Measurements from ENCODE around the gene KLF1. TPM values are rescaled to one million over a fixed set of nuclear protein-coding genes. Genes with fewer than 3 reads are reported as not detected.

KLF1 gene
- total RNA-seq (1 to 10 TPM in 1 of 2 donors, under 1 TPM in 1; 0.28 to 3.0 TPM), polyA plus RNA-seq (under 1 TPM; 0.26 to 0.61 TPM)
- long read RNA-seq, donor 1 = 0 reads
- long read RNA-seq, donor 2 = 0 reads
- long read RNA-seq, donor 3 = 0 reads
- long read RNA-seq, donor 4 = 0 reads
- long read RNA-seq, donor 5 = 0 reads

DNA sequence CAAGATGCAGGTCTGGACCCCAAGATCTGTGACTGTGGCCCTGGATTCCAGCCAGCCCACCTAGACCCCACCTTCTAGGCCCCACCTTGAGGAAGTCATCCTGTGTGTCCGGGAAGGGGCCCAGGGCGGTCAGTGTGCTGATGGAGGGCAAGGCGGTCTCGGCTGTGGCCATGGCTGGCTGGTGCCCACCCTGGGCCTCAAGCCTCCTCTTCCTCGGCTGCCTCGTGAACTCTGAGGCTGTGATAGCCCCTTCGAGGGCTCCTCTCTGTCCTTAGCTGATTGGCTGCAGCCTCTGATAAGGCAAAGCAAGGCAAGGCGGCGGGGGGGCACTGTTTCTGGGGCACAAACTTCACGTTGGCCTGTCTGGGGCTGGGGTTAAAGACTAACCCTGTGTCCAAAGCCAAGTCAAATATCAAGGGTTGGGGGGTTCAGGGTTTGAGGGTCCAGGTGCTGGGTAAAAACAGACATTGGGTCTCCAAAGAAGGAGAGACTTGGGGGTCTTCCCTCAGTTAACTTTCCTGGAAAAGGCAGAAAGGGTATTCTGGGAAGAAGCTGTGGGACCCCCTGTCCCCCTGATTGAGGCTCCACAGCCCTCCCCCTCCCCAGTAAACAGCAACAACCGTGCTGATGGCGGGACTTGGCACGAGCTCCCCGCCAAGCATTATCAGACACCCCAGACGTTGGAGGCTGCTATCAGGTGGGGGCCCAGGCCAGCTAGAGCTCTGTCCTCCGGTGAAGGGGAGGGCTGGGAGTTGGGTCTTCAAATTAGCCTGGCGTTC, at the start of gene KLF1:
Gene KLF1 (minus strand): TSS at position 233 of the 779 bp plus-strand sequence. CDS start 61 bp downstream, at position 172.
- WGBS, 2 donors = 67 to 81% methylated on average over 17 of the region's 17 CpGs
- no peak for DNase-seq

DNA sequence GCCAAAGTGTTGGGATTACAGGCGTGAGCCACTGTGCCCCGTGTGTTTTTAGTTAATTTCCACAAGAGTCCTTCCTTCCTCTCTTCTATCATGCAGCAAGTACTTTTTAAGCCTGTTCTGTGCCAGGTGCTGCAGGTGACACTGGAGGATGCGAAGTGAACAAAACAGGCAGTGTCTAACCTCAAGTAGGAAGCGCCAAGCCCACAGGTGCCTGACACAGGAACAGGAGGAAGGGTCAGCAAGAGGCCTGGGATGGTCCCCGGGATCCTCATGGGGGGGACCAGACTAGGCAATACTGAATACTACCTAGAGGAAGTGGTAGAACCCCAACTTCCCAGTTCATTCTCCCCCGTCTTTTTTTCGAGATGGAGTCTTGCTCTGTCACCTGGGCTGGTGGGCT, 49.6 kb upstream of the KLF1 start:
- Histone ChIP-seq H3K9ac (ENCODE audit: insufficient read depth in 1 of 2, low read length in 2 of 2) (no peak overlapping the region), H3K9me3 (ENCODE audit: control insufficient read depth in 4 of 4, insufficient read depth in 3 of 4, low read length in 3 of 4) (no peaks in the 10 kb centered on the region), H3K36me3 (ENCODE audit: control insufficient read depth in 4 of 4, insufficient read depth in 4 of 4, low read length in 4 of 4) (peaks cover 10 to 30% (median 20%) of the 10 kb centered on the region in 4 donors), H3K4me1 (ENCODE audit: control insufficient read depth in 5 of 5, insufficient read depth in 5 of 5, low read length in 5 of 5) (peaks cover 17 to 36% (median 23%) of the 10 kb centered on the region in 5 donors), H3K27ac (ENCODE audit: low read depth in 1 of 2, low read length in 1 of 2) (no peak overlapping the region), H3K27me3 (ENCODE audit: control insufficient read depth in 3 of 3, insufficient read depth in 3 of 3, low read length in 2 of 3) (no peaks in the 10 kb centered on the region), H3K4me3 (no peak overlapping the region)
- WGBS, 2 donors = 38 to 61% methylated on average over 7 of the region's 7 CpGs
- no peak for DNase-seq
- no peak for ATAC-seq (ENCODE audit: insufficient read depth, low FRiP score)
- TF ChIP-seq, protein P1, sequence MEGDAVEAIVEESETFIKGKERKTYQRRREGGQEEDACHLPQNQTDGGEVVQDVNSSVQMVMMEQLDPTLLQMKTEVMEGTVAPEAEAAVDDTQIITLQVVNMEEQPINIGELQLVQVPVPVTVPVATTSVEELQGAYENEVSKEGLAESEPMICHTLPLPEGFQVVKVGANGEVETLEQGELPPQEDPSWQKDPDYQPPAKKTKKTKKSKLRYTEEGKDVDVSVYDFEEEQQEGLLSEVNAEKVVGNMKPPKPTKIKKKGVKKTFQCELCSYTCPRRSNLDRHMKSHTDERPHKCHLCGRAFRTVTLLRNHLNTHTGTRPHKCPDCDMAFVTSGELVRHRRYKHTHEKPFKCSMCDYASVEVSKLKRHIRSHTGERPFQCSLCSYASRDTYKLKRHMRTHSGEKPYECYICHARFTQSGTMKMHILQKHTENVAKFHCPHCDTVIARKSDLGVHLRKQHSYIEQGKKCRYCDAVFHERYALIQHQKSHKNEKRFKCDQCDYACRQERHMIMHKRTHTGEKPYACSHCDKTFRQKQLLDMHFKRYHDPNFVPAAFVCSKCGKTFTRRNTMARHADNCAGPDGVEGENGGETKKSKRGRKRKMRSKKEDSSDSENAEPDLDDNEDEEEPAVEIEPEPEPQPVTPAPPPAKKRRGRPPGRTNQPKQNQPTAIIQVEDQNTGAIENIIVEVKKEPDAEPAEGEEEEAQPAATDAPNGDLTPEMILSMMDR (IDR thresholded peaks at IDR 0.05; ENCODE audit: control extremely low read depth, extremely low read depth) = no peak

More for the DNA sequence above, at the start of gene KLF1:
- Histone ChIP-seq H3K9me3 (ENCODE audit: control insufficient read depth in 4 of 4, insufficient read depth in 3 of 4, low read length in 3 of 4) (peaks cover 0 to 9% (median 3%) of the 10 kb centered on the region in 4 donors), H3K27ac (ENCODE audit: low read depth in 1 of 2, low read length in 1 of 2) (no peak within 1 kb of the TSS), H3K9ac (ENCODE audit: insufficient read depth in 1 of 2, low read length in 2 of 2) (no peak within 1 kb of the TSS), H3K4me3 (no peak within 1 kb of the TSS), H3K36me3 (ENCODE audit: control insufficient read depth in 4 of 4, insufficient read depth in 4 of 4, low read length in 4 of 4) (no peaks in the 10 kb centered on the region), H3K27me3 (ENCODE audit: control insufficient read depth in 3 of 3, insufficient read depth in 3 of 3, low read length in 2 of 3) (peaks cover 0 to 23% (median 14%) of the 10 kb centered on the region in 3 donors), H3K4me1 (ENCODE audit: control insufficient read depth in 5 of 5, insufficient read depth in 5 of 5, low read length in 5 of 5) (peaks cover 0 to 17% (median 4%) of the 10 kb centered on the region in 5 donors)
- ATAC-seq (ENCODE audit: insufficient read depth, low FRiP score) = no peak
- TF ChIP-seq, protein P1 (IDR thresholded peaks at IDR 0.05; ENCODE audit: control extremely low read depth, extremely low read depth) = no peak

DNA sequence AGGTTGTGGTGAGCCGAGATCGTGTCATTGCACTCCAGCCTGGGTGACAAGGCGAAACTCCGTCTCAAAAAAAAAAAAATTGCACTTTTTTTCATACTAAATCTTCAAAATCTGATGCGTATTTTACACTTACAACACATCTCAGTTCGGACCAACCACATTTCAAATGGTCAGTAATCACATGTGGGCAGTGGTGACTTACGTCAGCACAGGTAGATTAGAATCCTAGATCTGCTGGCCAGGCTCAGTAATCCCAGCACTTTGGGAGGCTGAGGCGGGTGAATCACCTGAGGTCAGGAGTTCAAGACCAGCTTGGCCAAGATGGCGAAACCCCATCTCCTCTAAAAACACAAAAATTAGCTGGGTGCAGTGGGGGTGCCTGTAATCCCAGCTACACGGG, 48.1 kb upstream of the KLF1 start:
- H3K36me3 ChIP-seq (ENCODE audit: control insufficient read depth in 4 of 4, insufficient read depth in 4 of 4, low read length in 4 of 4) = peaks cover under 1 to 16% (median 9%) of the 10 kb centered on the region in 4 donors

More for the DNA sequence above, 48.1 kb upstream of the KLF1 start:
- peaks cover 6 to 27% (median 16%) of the 10 kb centered on the region in 5 donors for H3K4me1 ChIP-seq (ENCODE audit: control insufficient read depth in 5 of 5, insufficient read depth in 5 of 5, low read length in 5 of 5)
- H3K9me3 ChIP-seq (ENCODE audit: control insufficient read depth in 4 of 4, insufficient read depth in 3 of 4, low read length in 3 of 4) = no peaks in the 10 kb centered on the region
- no peak for DNase-seq
- no peak overlapping the region for H3K9ac ChIP-seq (ENCODE audit: insufficient read depth in 1 of 2, low read length in 2 of 2)
- ATAC-seq (ENCODE audit: insufficient read depth, low FRiP score) = no peak
- H3K4me3 ChIP-seq = no peak overlapping the region
- 85 to 90% methylated on average over 10 of the region's 10 CpGs for WGBS, 2 donors
- TF ChIP-seq, protein P1 (IDR thresholded peaks at IDR 0.05; ENCODE audit: control extremely low read depth, extremely low read depth) = no peak
- no peak overlapping the region for H3K27ac ChIP-seq (ENCODE audit: low read depth in 1 of 2, low read length in 1 of 2)
- no peaks in the 10 kb centered on the region for H3K27me3 ChIP-seq (ENCODE audit: control insufficient read depth in 3 of 3, insufficient read depth in 3 of 3, low read length in 2 of 3)
